Endothelial cell of umbilical vein (primary cell): Measurements from ENCODE around the gene LPIN2. TPM values are rescaled to one million over a fixed set of nuclear protein-coding genes. Genes with fewer than 3 reads are reported as not detected.

Experiments
- BruUV-seq: library from RNA; stranded (reverse); fragments of 400-500 nt; replicated peaks from 2 replicates; lab custom pipeline; 2021; lab: Mats Ljungman, UMichigan
- CTCF ChIA-PET: fragments of 300-600, 350-600 bp; sonication (Branson Sonifier 250); formaldehyde crosslinking; loops from one replicate; lab custom pipeline; 2021; ENCODE audit warnings: antibody characterized with exemption, inconsistent platforms; lab: Charles Lee
- POLR2A ChIA-PET: fragments of 300-600, 350-600 bp; sonication (Branson Sonifier 250); formaldehyde crosslinking; loops from one replicate; lab custom pipeline; 2021; ENCODE audit warnings: antibody characterized with exemption, inconsistent platforms; lab: Charles Lee
- DNase-seq: peaks from one replicate; pipeline ENCODE4 v3.0.0-alpha.2; 2011; ENCODE audit warnings: low read depth, low spot score
- FAIRE-seq: peaks from 2 replicates; lab custom pipeline; 2011; peaks lifted over from hg19 to GRCh38; lab: Jason Lieb, UNC
- H2AFZ ChIP-seq: 2 replicates; pipeline ENCODE4 v1.6.0; 2012; ENCODE audit warnings: low read depth, low read length, control low read depth, inconsistent platforms
- H3K27ac ChIP-seq: 2 replicates; pipeline ENCODE4 v1.5.1; 2011; ENCODE audit warnings: low read depth, mild to moderate bottlenecking, control low read depth, low read length, moderate library complexity; ENCODE audit not compliant: insufficient read depth
- H3K27me3 ChIP-seq, 2 experiments: 2 replicates each; pipeline versions ENCODE4 v1.6.0 to v1.6.1; 2011; ENCODE audit warnings: low read length in 2 of 2, mixed read lengths in 1 of 2; ENCODE audit not compliant: control insufficient read depth in 2 of 2, insufficient read depth in 2 of 2
- H3K36me3 ChIP-seq, 2 experiments: 2 replicates in 1 of 2; 3 replicates in 1 of 2; pipeline ENCODE4 v1.5.1; 2011; ENCODE audit warnings: low read length in 2 of 2, mild to moderate bottlenecking in 1 of 2, moderate library complexity in 1 of 2; ENCODE audit not compliant: control insufficient read depth in 2 of 2, insufficient read depth in 2 of 2; ENCODE audit errors: extremely low read depth in 1 of 2
- H3K4me1 ChIP-seq: 3 replicates; pipeline ENCODE4 v1.5.1; 2011; ENCODE audit warnings: mild to moderate bottlenecking, low read length; ENCODE audit not compliant: control insufficient read depth, insufficient read depth; ENCODE audit errors: extremely low read depth
- H3K4me2 ChIP-seq: 2 replicates; pipeline ENCODE4 v1.6.1; 2011; ENCODE audit warnings: low read length, control low read depth, mixed read lengths; ENCODE audit not compliant: insufficient read depth
- H3K4me3 ChIP-seq, 3 experiments: fragments of 200-600 bp in 1 of 3; sonication (generic), shearing (Covaris generic) in 1 of 3; replicated peaks in 1 of 3; 2 replicates each; pipeline ENCODE4 v1.5.1; 2011 to 2016; ENCODE audit warnings: control low read depth in 3 of 3, low read length in 3 of 3, mild to moderate bottlenecking in 2 of 3, inconsistent platforms in 1 of 3, low read depth in 1 of 3, moderate library complexity in 1 of 3; ENCODE audit not compliant: insufficient read depth in 1 of 3
- H3K79me2 ChIP-seq: 2 replicates; pipeline ENCODE4 v1.6.0; 2012; ENCODE audit warnings: low read length, inconsistent platforms; ENCODE audit not compliant: control insufficient read depth, insufficient read depth
- H3K9ac ChIP-seq: replicated peaks from 2 replicates; pipeline ENCODE3; 2011; ENCODE audit warnings: low read length, control low read depth; ENCODE audit not compliant: insufficient read depth; ENCODE audit errors: extremely low read depth
- H3K9me1 ChIP-seq: replicated peaks from 3 replicates; pipeline ENCODE4 v1.6.0; 2011; ENCODE audit warnings: mild to moderate bottlenecking, low read length; ENCODE audit not compliant: control insufficient read depth, insufficient read depth; ENCODE audit errors: extremely low read depth
- H3K9me3 ChIP-seq: replicated peaks from 2 replicates; pipeline ENCODE4 v1.5.1; 2012; ENCODE audit warnings: low read length, inconsistent platforms; ENCODE audit not compliant: control insufficient read depth, insufficient read depth
- H4K20me1 ChIP-seq: replicated peaks from 2 replicates; pipeline ENCODE3; 2011; ENCODE audit warnings: mild to moderate bottlenecking, low read length; ENCODE audit not compliant: control insufficient read depth, insufficient read depth; ENCODE audit errors: extremely low read depth
- CTCF ChIP-seq, 2 donors: IDR thresholded peaks; 1 replicate in 1 of 2; 2 replicates in 1 of 2; pipeline ENCODE4 v1.5.1; 2011; ENCODE audit warnings: low read length in 2 of 2, mild to moderate bottlenecking in 2 of 2, moderate library complexity in 2 of 2, control low read depth in 1 of 2, inconsistent platforms in 1 of 2, low read depth in 1 of 2; ENCODE audit not compliant: insufficient read depth in 1 of 2; ENCODE audit errors: extremely low read depth in 1 of 2
- EZH2 ChIP-seq: IDR thresholded peaks from 2 replicates; pipeline ENCODE4 v1.6.1; 2012; ENCODE audit warnings: borderline replicate concordance, low read depth, mild to moderate bottlenecking, moderate library complexity, low read length, inconsistent platforms; ENCODE audit not compliant: severe bottlenecking
- FOS ChIP-seq: IDR thresholded peaks from 2 replicates; pipeline ENCODE4 v1.6.1; 2011; ENCODE audit warnings: mild to moderate bottlenecking, low read length, moderate library complexity, borderline replicate concordance; ENCODE audit not compliant: insufficient read depth
- GATA2 ChIP-seq: IDR thresholded peaks from 2 replicates; pipeline ENCODE4 v1.7.0; 2011; ENCODE audit warnings: low read depth, mild to moderate bottlenecking, moderate library complexity, mixed read lengths, low read length; ENCODE audit not compliant: insufficient read length, insufficient read depth
- JUN ChIP-seq: IDR thresholded peaks from 2 replicates; pipeline ENCODE4 v1.6.1; 2011; ENCODE audit warnings: borderline replicate concordance, low read depth; ENCODE audit not compliant: insufficient read length, insufficient read depth
- MAX ChIP-seq: IDR thresholded peaks from 2 replicates; pipeline ENCODE4 v1.6.1; 2011; ENCODE audit not compliant: insufficient read depth, insufficient read length
- MYC ChIP-seq: IDR thresholded peaks from one replicate; pipeline ENCODE4 v1.6.1; 2011; ENCODE audit warnings: mild to moderate bottlenecking, low read depth, low read length
- POLR2A ChIP-seq: IDR thresholded peaks from 2 replicates; pipeline ENCODE4 v1.6.1; 2012; ENCODE audit warnings: low read depth, mild to moderate bottlenecking, control low read depth, low read length
- POLR2AphosphoS5 ChIP-seq: IDR thresholded peaks from 2 replicates; pipeline ENCODE4 v1.6.1; 2012; ENCODE audit warnings: low read depth, mild to moderate bottlenecking, control low read depth, low read length, moderate library complexity; ENCODE audit not compliant: insufficient read depth
- dilution Hi-C: fragments of 300-500 bp; cut with MboI; formaldehyde crosslinking; loops from one replicate; pipeline ENCODE4 v1.15.0; 2019; ENCODE audit warnings: low sequenced_read_pairs; ENCODE audit not compliant: extremely low pct_ligation_motif_present
- intact Hi-C: fragments of 100-400 bp; cut with micrococcal nuclease; formaldehyde crosslinking; loops from one replicate; pipeline ENCODE4 v1.10.0; 2022
- polyA plus RNA-seq, 4 experiments: library from polyadenylated mRNA; depleted of rRNA in 3 of 4; stranded (reverse) in 3 of 4; unstranded in 1 of 4; fragments of >200 nt; gene quantifications; 2 replicates each; pipeline versions ENCODE4 v1.2.1 to v1.2.3, GENCODE V29; 2011 to 2012; ENCODE audit warnings: missing spikeins in 1 of 4
- total RNA-seq: library from RNA; stranded (reverse); gene quantifications from 2 replicates; pipeline ENCODE4 v1.2.3, GENCODE V29; 2021

The LPIN2 gene
- total and polyA plus RNA-seq, 2 donors (not counting 3 experiments of a cell fraction or from before 2014, with no cell fraction given), result 14.7 to 24.4 TPM

GRCh38 chr18:3008541-3008940 lies 4.4 kb downstream of the LPIN2 start:
- peak; percentile 78 for DNase-seq
- peak; percentile 19 for TF ChIP-seq JUN
- peak; percentile 43 for TF ChIP-seq POLR2A
- no peak for TF ChIP-seq MAX
- no peak for TF ChIP-seq EZH2
- no peak for TF ChIP-seq CTCF (IDR thresholded peaks at IDR 0.05; ENCODE audit: extremely low read depth in 1 of 2, insufficient read depth in 1 of 2, low read depth in 1 of 2, low read length in 2 of 2)
- peak; percentile 87 for TF ChIP-seq FOS
- TF ChIP-seq POLR2AphosphoS5, result peak; percentile 64
- TF ChIP-seq GATA2, result no peak
- TF ChIP-seq MYC, result no peak
- peak; percentile 65 for FAIRE-seq
- POLR2A ChIA-PET, result interaction anchor here (0.6 to 0.8 kb wide), 2 partner anchors 13 to 38 kb away, joined by 3 to 5 read pairs; no protein-coding TSS in a partner anchor
- Histone ChIP-seq H3K9me1 (no peaks in the 10 kb centered on the region), H3K27me3 (no peaks in the 10 kb centered on the region), H3K9ac (no peak overlapping the region), H3K27ac (peak overlapping the region; percentile 43), H2AFZ (no peak overlapping the region), H4K20me1 (no peaks in the 10 kb centered on the region), H3K9me3 (no peaks in the 10 kb centered on the region), H3K79me2 (peaks cover 82% of the 10 kb centered on the region), H3K4me3 (no peak overlapping the region), H3K4me2 (peak overlapping the region; percentile 52), H3K4me1 (peaks cover 37% of the 10 kb centered on the region), H3K36me3 (peaks cover 0 to 3% of the 10 kb centered on the region in 2 experiments)
- intact Hi-C loops (no loop called here), dilution Hi-C loops (no loop called here)
- no TSS peak for BruUV-seq
- CTCF ChIA-PET, result interaction anchor here (0.6 to 4.9 kb wide), 12 partner anchors 11 to 231 kb away, joined by 3 to 26 read pairs (median 4); no protein-coding TSS in a partner anchor
